ENCODE data around the gene FHIT. TPM values are rescaled to one million over a fixed set of nuclear protein-coding genes. Genes with fewer than 3 reads are reported as not detected.

Gene FHIT
- total and polyA plus RNA-seq, 10 of the 15 experiments (the other 5 are each of a cell fraction or from before 2014, with no cell fraction given) = 4.2 to 14.9 (median 9.4) TPM

- Histone ChIP-seq H3K4me2 (ENCODE audit: control insufficient read depth, insufficient read depth) (no peak overlapping the region), H3K27ac (ENCODE audit: control insufficient read depth, insufficient read depth) (no peak overlapping the region), H3K27me3 (replicated peaks in 1 of 2; ENCODE audit: control insufficient read depth in 2 of 2, insufficient read depth in 2 of 2, low read length in 1 of 2) (no peaks in the 10 kb centered on the region), H3K9me3 (replicated peaks; ENCODE audit: control insufficient read depth, insufficient read depth, low read length) (no peaks in the 10 kb centered on the region), H2AFZ (ENCODE audit: control insufficient read depth, low read depth, low read length) (no peak overlapping the region), H3K79me2 (ENCODE audit: control insufficient read depth, insufficient read depth, low read length) (no peaks in the 10 kb centered on the region), H4K20me1 (ENCODE audit: control insufficient read depth, insufficient read depth) (no peaks in the 10 kb centered on the region), H3K36me3 (ENCODE audit: control insufficient read depth in 2 of 2, insufficient read depth in 2 of 2, low read length in 1 of 2) (no peaks in the 10 kb centered on the region), H3K4me3 (no peak overlapping the region), H3K4me1 (ENCODE audit: control insufficient read depth, insufficient read depth, low read length) (no peaks in the 10 kb centered on the region), H3K9ac (ENCODE audit: control insufficient read depth, insufficient read depth, low read length) (no peak overlapping the region)
- in situ Hi-C loops (cut with MboI) = no loop called here
- intact Hi-C loops (cut with micrococcal nuclease; ENCODE audit: unreplicated experiment) = no loop called here
- CTCF ChIA-PET = no interaction called here
- ATAC-seq (no peak), DNase-seq (ENCODE audit: low read depth, low spot score) (no peak), FAIRE-seq (no peak)
- WGBS (ENCODE audit: insufficient coverage, insufficient replicate concordance, low lambda C conversion rate, missing lambda C conversion rate) = 35% methylated on average over 3 of the region's 3 CpGs
- RAD21 ChIA-PET (ENCODE audit: unreplicated experiment) = no interaction called here
- SMC1A ChIA-PET (ENCODE audit: uncharacterized antibody, unreplicated experiment) = no interaction called here
- POLR2A ChIA-PET = no interaction called here
- no TSS peak for BruUV-seq (replicated peaks)
- TF ChIP-seq TCF7 (IDR thresholded peaks at IDR 0.05; ENCODE audit: borderline replicate concordance) = no peak
- no peak for TF ChIP-seq CEBPZ (IDR thresholded peaks at IDR 0.05; ENCODE audit: low read depth, low read length)
- no peak for TF ChIP-seq YY1 (IDR thresholded peaks at IDR 0.05; ENCODE audit: low read depth, low read length)
- TF ChIP-seq POLR2AphosphoS5 (IDR thresholded peaks at IDR 0.05; ENCODE audit: low read length) = no peak
- TF ChIP-seq YBX1 (IDR thresholded peaks at IDR 0.05) = no peak
- TF ChIP-seq NFXL1 (IDR thresholded peaks at IDR 0.05; ENCODE audit: borderline replicate concordance) = no peak
- no peak for TF ChIP-seq HDGF (IDR thresholded peaks at IDR 0.05)
- TF ChIP-seq ZNF592 (IDR thresholded peaks at IDR 0.05) = no peak
- TF ChIP-seq RELB (IDR thresholded peaks at IDR 0.05; ENCODE audit: low read depth) = no peak
- TF ChIP-seq POLR2AphosphoS2 (IDR thresholded peaks at IDR 0.05; ENCODE audit: low read depth, low read length) = no peak
- TF ChIP-seq MLLT1 (IDR thresholded peaks at IDR 0.05) = no peak
- no peak for TF ChIP-seq NKRF (conservative IDR thresholded peaks at IDR 0.05)
These were observed 953.1 kb downstream of the FHIT start for GRCh38 chr3:60298141-60298540.
